ENCODE data around the gene CBX1. TPM values are rescaled to one million over a fixed set of nuclear protein-coding genes. Genes with fewer than 3 reads are reported as not detected.

The CBX1 gene
- total and polyA plus RNA-seq, 2 of the 13 experiments (the other 11 are each of a cell fraction or from before 2014, with no cell fraction given) = 17.8 to 108 TPM

DNA sequence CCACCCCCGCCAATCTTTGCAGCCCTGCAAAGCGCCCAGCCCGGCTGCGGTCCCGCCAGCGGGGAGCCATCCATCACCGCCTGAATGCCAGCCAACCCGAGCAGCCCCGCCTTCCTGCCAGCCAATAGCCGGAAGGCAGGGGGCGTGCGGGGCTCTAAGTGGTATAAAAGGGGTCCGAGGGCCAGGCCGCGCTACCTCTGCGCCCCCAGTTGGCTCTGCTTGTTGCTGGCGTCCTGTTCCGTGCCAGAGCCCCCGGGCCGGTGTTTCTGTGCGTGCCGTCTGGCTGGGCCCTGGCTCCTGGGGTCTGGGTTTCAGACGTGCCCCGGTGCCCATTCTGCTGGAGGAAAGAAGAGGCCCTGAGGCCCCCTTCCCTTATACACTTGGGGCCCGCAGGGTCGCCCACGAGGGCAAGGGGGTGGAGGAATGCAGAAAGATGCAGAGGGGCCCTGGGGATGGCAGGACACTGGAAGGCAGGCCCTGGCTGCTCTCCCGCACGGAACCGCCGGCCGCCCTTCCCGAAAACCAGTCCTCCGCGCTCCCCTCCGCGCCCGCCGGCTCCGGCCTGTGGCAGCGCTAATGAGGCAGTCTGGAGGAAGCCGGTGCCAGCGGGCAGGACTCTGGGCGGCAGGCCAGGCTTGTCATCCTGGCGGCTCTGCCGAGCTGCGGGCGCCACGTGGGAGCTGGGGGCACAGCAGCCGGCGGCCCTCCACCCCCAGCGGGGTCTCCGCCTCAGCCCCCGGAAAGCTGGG is 77.7 kb downstream of the CBX1 start (continued):
- TF ChIP-seq, protein P1, sequence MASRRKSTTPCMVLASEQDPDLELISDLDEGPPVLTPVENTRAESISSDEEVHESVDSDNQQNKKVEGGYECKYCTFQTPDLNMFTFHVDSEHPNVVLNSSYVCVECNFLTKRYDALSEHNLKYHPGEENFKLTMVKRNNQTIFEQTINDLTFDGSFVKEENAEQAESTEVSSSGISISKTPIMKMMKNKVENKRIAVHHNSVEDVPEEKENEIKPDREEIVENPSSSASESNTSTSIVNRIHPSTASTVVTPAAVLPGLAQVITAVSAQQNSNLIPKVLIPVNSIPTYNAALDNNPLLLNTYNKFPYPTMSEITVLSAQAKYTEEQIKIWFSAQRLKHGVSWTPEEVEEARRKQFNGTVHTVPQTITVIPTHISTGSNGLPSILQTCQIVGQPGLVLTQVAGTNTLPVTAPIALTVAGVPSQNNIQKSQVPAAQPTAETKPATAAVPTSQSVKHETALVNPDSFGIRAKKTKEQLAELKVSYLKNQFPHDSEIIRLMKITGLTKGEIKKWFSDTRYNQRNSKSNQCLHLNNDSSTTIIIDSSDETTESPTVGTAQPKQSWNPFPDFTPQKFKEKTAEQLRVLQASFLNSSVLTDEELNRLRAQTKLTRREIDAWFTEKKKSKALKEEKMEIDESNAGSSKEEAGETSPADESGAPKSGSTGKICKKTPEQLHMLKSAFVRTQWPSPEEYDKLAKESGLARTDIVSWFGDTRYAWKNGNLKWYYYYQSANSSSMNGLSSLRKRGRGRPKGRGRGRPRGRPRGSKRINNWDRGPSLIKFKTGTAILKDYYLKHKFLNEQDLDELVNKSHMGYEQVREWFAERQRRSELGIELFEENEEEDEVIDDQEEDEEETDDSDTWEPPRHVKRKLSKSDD (CRISPR knock-in tag; IDR thresholded peaks at IDR 0.05; ENCODE audit: low read depth) = no peak
- no peak for TF ChIP-seq EHMT2 (IDR thresholded peaks at IDR 0.05; ENCODE audit: borderline replicate concordance, low read depth, low read length)
- TF ChIP-seq RELA (CRISPR knock-in tag; IDR thresholded peaks at IDR 0.05) = no peak
- 0 out of 2 replicates have a peak, but pooled peaks have one; percentile 6 for TF ChIP-seq KLF6 (CRISPR knock-in tag; IDR thresholded peaks at IDR 0.05)
- TF ChIP-seq ZNF34 (CRISPR knock-in tag; IDR thresholded peaks at IDR 0.05; ENCODE audit: borderline replicate concordance) = no peak
- no peak for TF ChIP-seq ZBTB1 (CRISPR knock-in tag; IDR thresholded peaks at IDR 0.05; ENCODE audit: borderline replicate concordance)
- TF ChIP-seq FOSL1 (CRISPR knock-in tag; IDR thresholded peaks at IDR 0.05; ENCODE audit: borderline replicate concordance) = no peak
- TF ChIP-seq, protein P2, sequence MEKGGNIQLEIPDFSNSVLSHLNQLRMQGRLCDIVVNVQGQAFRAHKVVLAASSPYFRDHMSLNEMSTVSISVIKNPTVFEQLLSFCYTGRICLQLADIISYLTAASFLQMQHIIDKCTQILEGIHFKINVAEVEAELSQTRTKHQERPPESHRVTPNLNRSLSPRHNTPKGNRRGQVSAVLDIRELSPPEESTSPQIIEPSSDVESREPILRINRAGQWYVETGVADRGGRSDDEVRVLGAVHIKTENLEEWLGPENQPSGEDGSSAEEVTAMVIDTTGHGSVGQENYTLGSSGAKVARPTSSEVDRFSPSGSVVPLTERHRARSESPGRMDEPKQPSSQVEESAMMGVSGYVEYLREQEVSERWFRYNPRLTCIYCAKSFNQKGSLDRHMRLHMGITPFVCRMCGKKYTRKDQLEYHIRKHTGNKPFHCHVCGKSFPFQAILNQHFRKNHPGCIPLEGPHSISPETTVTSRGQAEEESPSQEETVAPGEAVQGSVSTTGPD (CRISPR knock-in tag; IDR thresholded peaks at IDR 0.05) = no peak
- no peak for TF ChIP-seq ZNF337 (CRISPR knock-in tag; IDR thresholded peaks at IDR 0.05; ENCODE audit: borderline replicate concordance, low read depth)
- TF ChIP-seq ZNF703 (CRISPR knock-in tag; IDR thresholded peaks at IDR 0.05; ENCODE audit: borderline replicate concordance) = no peak
- TF ChIP-seq, protein P3, sequence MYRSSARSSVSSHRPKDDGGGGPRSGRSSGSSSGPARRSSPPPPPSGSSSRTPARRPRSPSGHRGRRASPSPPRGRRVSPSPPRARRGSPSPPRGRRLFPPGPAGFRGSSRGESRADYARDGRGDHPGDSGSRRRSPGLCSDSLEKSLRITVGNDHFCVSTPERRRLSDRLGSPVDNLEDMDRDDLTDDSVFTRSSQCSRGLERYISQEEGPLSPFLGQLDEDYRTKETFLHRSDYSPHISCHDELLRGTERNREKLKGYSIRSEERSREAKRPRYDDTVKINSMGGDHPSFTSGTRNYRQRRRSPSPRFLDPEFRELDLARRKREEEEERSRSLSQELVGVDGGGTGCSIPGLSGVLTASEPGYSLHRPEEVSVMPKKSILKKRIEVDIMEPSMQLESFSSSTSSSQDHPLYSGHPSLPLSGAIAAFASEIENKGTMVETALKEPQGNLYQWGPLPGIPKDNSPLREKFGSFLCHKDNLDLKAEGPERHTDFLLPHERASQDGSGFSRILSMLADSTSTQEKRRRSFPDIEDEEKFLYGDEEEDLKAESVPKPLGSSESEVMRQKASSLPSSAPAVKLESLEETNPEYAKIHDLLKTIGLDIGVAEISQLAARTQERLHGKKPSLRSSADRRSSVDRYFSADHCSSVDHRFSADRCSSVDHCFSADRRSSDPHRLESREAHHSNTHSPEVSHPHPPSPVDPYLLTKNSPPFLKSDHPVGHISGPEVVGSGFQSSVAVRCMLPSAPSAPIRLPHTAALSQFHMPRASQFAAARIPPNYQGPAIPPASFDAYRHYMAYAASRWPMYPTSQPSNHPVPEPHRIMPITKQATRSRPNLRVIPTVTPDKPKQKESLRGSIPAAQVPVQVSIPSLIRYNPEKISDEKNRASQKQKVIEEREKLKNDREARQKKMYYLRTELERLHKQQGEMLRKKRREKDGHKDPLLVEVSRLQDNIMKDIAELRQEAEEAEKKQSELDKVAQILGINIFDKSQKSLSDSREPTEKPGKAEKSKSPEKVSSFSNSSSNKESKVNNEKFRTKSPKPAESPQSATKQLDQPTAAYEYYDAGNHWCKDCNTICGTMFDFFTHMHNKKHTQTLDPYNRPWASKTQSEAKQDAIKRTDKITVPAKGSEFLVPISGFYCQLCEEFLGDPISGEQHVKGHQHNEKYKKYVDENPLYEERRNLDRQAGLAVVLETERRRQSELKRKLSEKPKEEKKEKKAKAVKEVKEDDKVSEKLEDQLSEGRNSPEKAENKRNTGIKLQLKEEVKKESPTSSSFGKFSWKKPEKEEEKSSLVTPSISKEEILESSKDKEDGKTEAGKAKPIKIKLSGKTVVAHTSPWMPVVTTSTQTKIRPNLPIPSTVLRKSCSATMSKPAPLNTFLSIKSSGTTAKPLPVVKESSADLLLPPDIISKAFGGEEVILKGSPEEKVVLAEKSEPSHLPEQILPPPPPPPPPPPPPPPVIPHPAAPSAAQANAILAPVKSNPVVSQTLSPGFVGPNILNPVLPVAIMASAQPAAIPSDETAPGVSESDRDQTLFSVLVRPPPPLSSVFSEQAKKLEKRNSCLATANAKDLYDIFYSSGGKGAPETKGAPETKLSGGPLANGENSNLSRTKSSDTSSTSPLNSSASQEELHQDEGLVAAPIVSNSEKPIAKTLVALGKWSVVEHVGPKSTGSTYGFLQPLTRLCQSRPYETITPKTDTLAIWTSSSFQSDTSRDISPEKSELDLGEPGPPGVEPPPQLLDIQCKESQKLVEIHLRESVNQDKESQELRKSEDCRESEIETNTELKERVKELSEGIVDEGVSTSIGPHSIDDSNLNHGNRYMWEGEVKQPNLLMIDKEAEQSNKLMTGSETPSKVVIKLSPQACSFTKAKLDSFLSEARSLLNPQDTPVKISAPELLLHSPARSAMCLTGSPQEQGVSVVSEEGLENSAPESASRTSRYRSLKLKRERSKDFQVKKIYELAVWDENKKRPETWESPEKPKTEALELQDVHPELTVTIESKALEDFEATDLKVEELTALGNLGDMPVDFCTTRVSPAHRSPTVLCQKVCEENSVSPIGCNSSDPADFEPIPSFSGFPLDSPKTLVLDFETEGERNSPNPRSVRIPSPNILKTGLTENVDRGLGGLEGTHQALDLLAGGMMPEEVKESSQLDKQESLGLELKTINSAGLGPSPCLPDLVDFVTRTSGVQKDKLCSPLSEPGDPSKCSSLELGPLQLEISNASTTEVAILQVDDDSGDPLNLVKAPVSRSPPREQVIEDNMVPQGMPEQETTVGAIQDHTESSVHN (CRISPR knock-in tag; IDR thresholded peaks at IDR 0.05) = no peak
- TF ChIP-seq ZNF747 (CRISPR knock-in tag; IDR thresholded peaks at IDR 0.05; ENCODE audit: borderline replicate concordance) = no peak
- TF ChIP-seq SETDB1 (CRISPR knock-in tag; IDR thresholded peaks at IDR 0.05; ENCODE audit: borderline replicate concordance) = no peak
- no peak for TF ChIP-seq ZNF232 (CRISPR knock-in tag; IDR thresholded peaks at IDR 0.05; ENCODE audit: borderline replicate concordance)
- TF ChIP-seq XRCC5 (optimal IDR thresholded peaks at IDR 0.05; ENCODE audit: low read length) = peak; percentile 50
- TF ChIP-seq ZKSCAN8 (CRISPR knock-in tag; IDR thresholded peaks at IDR 0.05; ENCODE audit: borderline replicate concordance) = no peak
